KMS-11 (cell line): ENCODE data around the gene OXCT1.
"Not testable (repeated sequence)": the region's sequence is repeated elsewhere in the genome, so short reads cannot be mapped to it uniquely, and the experiment has no call there.

Experiments used
- H2AFZ ChIP-seq: fragments of 200-600 bp; sonication (generic); 2 replicates; pipeline ENCODE4 v1.6.1; 2016; ENCODE audit warnings: antibody characterized with exemption, mixed run types, low read depth
- H3K27ac ChIP-seq: fragments of 200-600 bp; sonication (generic); 2 replicates; pipeline ENCODE4 v1.6.1; 2016; ENCODE audit warnings: mild to moderate bottlenecking, mixed run types
- H3K27me3 ChIP-seq: fragments of 200-600 bp; sonication (generic); 2 replicates; pipeline ENCODE4 v1.6.1; 2017; ENCODE audit warnings: mild to moderate bottlenecking, low read depth, mixed run types, moderate library complexity; ENCODE audit not compliant: insufficient read depth
- H3K36me3 ChIP-seq: fragments of 200-600 bp; sonication (generic); 2 replicates; pipeline ENCODE4 v1.6.1; 2017; ENCODE audit warnings: mild to moderate bottlenecking, mixed run types; ENCODE audit not compliant: insufficient read depth
- H3K4me1 ChIP-seq: fragments of 200-600 bp; sonication (generic); 2 replicates; pipeline ENCODE4 v1.6.1; 2016; ENCODE audit warnings: mild to moderate bottlenecking, low read depth, mixed run types; ENCODE audit not compliant: poor library complexity, severe bottlenecking
- H3K4me2 ChIP-seq: fragments of 200-600 bp; sonication (generic); 2 replicates; pipeline ENCODE4 v1.7.0; 2016; ENCODE audit warnings: mild to moderate bottlenecking, mixed run types
- H3K4me3 ChIP-seq: fragments of 200-600 bp; sonication (generic); IDR thresholded peaks from 2 replicates; pipeline ENCODE4 v1.6.1; 2017; ENCODE audit warnings: low read depth, low read length, mixed read lengths; ENCODE audit not compliant: insufficient read depth
- H3K79me2 ChIP-seq: fragments of 200-600 bp; sonication (generic); 2 replicates; pipeline ENCODE4 v1.6.1; 2016; ENCODE audit warnings: low read depth, mixed run types; ENCODE audit not compliant: insufficient read depth
- H3K9ac ChIP-seq: fragments of 200-600 bp; sonication (generic); 2 replicates; pipeline ENCODE4 v1.6.1; 2016; ENCODE audit warnings: mild to moderate bottlenecking, mixed run types
- H4K20me1 ChIP-seq: fragments of 200-600 bp; sonication (generic); 2 replicates; pipeline ENCODE4 v1.6.1; 2016; ENCODE audit warnings: mild to moderate bottlenecking, mixed run types; ENCODE audit not compliant: insufficient read depth
- TF ChIP-seq, protein P1 (sequence below): fragments of 200-600 bp; sonication (generic); conservative IDR thresholded peaks from 2 replicates; pipeline ENCODE4 v1.6.1; 2017; ENCODE audit warnings: low read depth, mild to moderate bottlenecking, antibody characterized with exemption, low read length, moderate library complexity, mixed read lengths

OXCT1 gene

DNA sequence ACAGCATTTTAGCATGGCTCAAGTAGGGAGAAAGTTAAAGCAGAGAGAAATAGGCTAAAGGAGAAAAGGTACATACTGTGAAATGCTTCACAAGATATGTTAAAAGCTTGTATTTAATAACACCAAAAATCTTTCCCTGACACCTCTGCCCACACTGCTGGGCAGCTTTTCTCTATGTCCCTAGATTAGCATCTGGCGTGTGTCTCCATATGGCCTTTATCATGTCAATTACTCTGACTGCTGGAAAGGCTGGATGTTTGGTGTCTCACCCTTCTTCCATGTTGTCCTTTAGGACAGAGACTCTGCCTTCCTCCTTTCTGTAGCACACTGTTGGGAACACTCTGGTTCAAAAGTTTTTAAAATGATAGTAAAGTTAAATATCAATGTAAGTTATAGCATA lies 122.5 kb downstream of the OXCT1 start:
- Histone ChIP-seq H4K20me1 (no peaks in the 10 kb centered on the region), H3K36me3 (no peaks in the 10 kb centered on the region; the same call in 1 of the 2 replicates), H3K79me2 (no peaks in the 10 kb centered on the region), H3K9ac (no peak overlapping the region), H3K27me3 (no peaks in the 10 kb centered on the region), H3K4me1 (no peaks in the 10 kb centered on the region), H3K4me2 (no peak overlapping the region), H3K4me3 (no peak overlapping the region), H3K27ac (no peak overlapping the region), H2AFZ (no peak overlapping the region)
- TF ChIP-seq, protein P1, sequence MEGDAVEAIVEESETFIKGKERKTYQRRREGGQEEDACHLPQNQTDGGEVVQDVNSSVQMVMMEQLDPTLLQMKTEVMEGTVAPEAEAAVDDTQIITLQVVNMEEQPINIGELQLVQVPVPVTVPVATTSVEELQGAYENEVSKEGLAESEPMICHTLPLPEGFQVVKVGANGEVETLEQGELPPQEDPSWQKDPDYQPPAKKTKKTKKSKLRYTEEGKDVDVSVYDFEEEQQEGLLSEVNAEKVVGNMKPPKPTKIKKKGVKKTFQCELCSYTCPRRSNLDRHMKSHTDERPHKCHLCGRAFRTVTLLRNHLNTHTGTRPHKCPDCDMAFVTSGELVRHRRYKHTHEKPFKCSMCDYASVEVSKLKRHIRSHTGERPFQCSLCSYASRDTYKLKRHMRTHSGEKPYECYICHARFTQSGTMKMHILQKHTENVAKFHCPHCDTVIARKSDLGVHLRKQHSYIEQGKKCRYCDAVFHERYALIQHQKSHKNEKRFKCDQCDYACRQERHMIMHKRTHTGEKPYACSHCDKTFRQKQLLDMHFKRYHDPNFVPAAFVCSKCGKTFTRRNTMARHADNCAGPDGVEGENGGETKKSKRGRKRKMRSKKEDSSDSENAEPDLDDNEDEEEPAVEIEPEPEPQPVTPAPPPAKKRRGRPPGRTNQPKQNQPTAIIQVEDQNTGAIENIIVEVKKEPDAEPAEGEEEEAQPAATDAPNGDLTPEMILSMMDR = no peak

DNA sequence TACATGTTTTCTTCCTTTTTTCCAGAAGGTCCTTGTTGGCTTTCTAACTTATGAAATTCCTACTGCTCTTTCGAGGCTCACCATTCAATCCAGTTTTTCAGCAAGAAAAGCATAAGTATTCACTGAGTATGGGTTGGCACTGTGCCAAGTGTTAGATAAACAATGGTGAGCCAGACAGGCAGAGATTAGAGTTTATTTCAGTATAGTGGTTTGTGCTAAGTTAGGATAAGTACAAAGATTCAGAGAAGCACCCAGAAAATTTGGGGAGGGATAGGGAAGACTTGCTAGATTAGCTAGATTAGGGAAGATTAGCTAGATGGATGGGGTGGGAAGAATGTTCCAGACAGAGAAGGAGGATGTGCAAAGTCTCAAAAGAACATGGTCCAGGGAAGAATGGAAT lies 122.9 kb downstream of the OXCT1 start:
- Histone ChIP-seq H3K27me3 (no peaks in the 10 kb centered on the region), H3K9ac (no peak overlapping the region), H3K27ac (no peak overlapping the region)

DNA sequence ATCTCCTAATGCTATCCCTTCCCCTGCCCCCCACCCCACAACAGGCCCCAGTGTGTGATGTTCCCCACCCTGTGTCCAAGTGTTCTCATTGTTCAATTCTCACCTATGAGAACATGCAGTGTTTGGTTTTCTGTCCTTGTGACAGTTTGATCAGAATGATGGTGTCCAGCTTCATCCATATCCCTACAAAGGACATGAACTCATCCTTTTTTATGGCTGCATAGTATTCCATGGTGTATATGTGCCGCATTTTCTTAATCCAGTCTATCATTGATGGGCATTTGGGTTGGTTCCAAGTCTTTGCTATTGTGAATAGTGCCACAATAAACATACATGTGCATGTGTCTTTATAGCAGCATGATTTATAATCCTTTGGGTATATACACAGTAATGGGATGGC lies 127.6 kb downstream of the OXCT1 start:
- not testable (repeated sequence) for H3K27me3 ChIP-seq, H2AFZ ChIP-seq, H3K9ac ChIP-seq, H3K36me3 ChIP-seq, H3K4me3 ChIP-seq, H3K27ac ChIP-seq, H3K4me1 ChIP-seq, H3K4me2 ChIP-seq, H3K79me2 ChIP-seq, H4K20me1 ChIP-seq

More for the DNA sequence above, 122.9 kb downstream of the OXCT1 start:
- no peaks in the 10 kb centered on the region; the same call in 1 of the 2 replicates for H3K36me3 ChIP-seq
- no peaks in the 10 kb centered on the region for H4K20me1 ChIP-seq
- no peaks in the 10 kb centered on the region for H3K4me1 ChIP-seq
- no peak overlapping the region for H3K4me3 ChIP-seq
- TF ChIP-seq, protein P1 = no peak
- H3K4me2 ChIP-seq = no peak overlapping the region
- H3K79me2 ChIP-seq = no peaks in the 10 kb centered on the region
- H2AFZ ChIP-seq = no peak overlapping the region

DNA sequence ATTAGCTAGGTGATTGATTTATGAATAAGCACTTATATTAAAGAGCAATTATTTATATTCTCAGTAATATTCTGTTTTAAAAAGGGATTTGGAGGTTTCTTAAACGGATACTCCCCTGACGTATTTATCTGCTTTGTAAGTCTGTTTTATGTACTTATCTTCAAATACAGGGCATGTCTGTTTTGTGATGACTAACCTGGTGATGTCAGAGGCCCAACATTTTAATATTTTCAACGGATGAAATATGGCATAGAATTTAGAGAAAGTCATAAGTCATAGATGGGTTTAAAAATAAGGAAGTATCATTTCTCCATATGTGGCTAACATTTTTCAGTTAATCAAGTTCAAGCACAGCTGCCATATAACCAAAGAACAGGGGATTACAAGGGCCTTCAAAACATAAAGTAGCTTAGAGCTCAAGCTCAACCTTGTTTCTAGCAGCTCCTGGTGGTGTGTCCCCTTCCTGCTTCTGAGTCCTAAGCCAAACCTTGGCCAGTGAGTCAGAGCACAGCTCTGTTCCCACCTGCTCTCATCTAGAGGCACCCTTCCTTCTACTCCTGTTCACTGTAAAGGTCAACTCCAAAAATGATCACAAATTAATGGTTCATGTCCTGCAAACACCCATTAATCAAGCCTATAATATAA lies 131.4 kb downstream of the OXCT1 start:
- no peaks in the 10 kb centered on the region for H3K4me1 ChIP-seq
- H3K9ac ChIP-seq = no peak overlapping the region
- no peak overlapping the region for H3K4me2 ChIP-seq
- TF ChIP-seq, protein P1 = no peak
- H3K27ac ChIP-seq = no peak overlapping the region
- H3K79me2 ChIP-seq = no peaks in the 10 kb centered on the region
- no peaks in the 10 kb centered on the region for H4K20me1 ChIP-seq
- no peak overlapping the region for H2AFZ ChIP-seq
- no peaks in the 10 kb centered on the region for H3K36me3 ChIP-seq
- no peak overlapping the region for H3K4me3 ChIP-seq
- H3K27me3 ChIP-seq = no peaks in the 10 kb centered on the region

GRCh38 chr5:41736641-41737040 lies 133.6 kb downstream of the OXCT1 start:
- Histone ChIP-seq H3K36me3 (no peaks in the 10 kb centered on the region; the same call in 1 of the 2 replicates), H3K4me2 (no peak overlapping the region), H3K4me3 (no peak overlapping the region), H3K4me1 (no peaks in the 10 kb centered on the region), H3K27ac (no peak overlapping the region), H3K9ac (no peak overlapping the region), H3K79me2 (no peaks in the 10 kb centered on the region), H4K20me1 (no peaks in the 10 kb centered on the region), H3K27me3 (no peaks in the 10 kb centered on the region), H2AFZ (no peak overlapping the region)
- TF ChIP-seq, protein P1 = no peak
